GM12878 (cell line): ENCODE data around the gene ADAM10. TPM values are rescaled to one million over a fixed set of nuclear protein-coding genes. Genes with fewer than 3 reads are reported as not detected.

Experiments
- ATAC-seq: fragments of 200-7000 bp; cut with Tn5 transposase; 3 replicates; pipeline ENCODE4 v1.9.1; 2020; ENCODE audit warnings: mild to moderate bottlenecking, moderate library complexity
- BruUV-seq: library from RNA; stranded (reverse); fragments of 400-500 nt; replicated peaks from 2 replicates; lab custom pipeline; 2021; lab: Mats Ljungman, UMichigan
- CTCF ChIA-PET: fragments of 300-600 bp; sonication (Branson Sonifier 250); formaldehyde crosslinking; extraction: SDS; loops from one replicate; lab custom pipeline; 2021; ENCODE audit warnings: inconsistent platforms; lab: Yijun Ruan, JAX
- POLR2A ChIA-PET: fragments of 350-600 bp; formaldehyde crosslinking; extraction: SDS; loops from one replicate; lab custom pipeline; 2021; ENCODE audit warnings: inconsistent platforms; lab: Charles Lee
- RAD21 ChIA-PET: fragments of 300-600 bp; sonication (Branson Sonifier 250); formaldehyde crosslinking; loops from one replicate; lab custom pipeline; 2023; ENCODE audit warnings: antibody characterized with exemption; ENCODE audit not compliant: unreplicated experiment; lab: Charles Lee
- SMC1A ChIA-PET: fragments of 300-600 bp; sonication (Branson Sonifier 250); formaldehyde crosslinking; loops from one replicate; lab custom pipeline; 2023; ENCODE audit not compliant: unreplicated experiment, uncharacterized antibody; lab: Charles Lee
- DNase-seq: peaks from one replicate; pipeline ENCODE4 v3.0.0-alpha.2; 2011; ENCODE audit warnings: low read depth, low spot score
- FAIRE-seq: peaks from 3 replicates; lab custom pipeline; 2011; peaks lifted over from hg19 to GRCh38; lab: Jason Lieb, UNC
- H2AFZ ChIP-seq: 2 replicates; pipeline ENCODE4 v1.6.0; 2011; ENCODE audit warnings: low read depth, low read length, control low read depth; ENCODE audit not compliant: control insufficient read depth
- H3K27ac ChIP-seq: 2 replicates; pipeline ENCODE4 v1.5.1; 2011; ENCODE audit warnings: control low read depth; ENCODE audit not compliant: control insufficient read depth, insufficient read depth
- H3K27me3 ChIP-seq, 2 experiments: replicated peaks in 1 of 2; 2 replicates each; pipeline versions ENCODE4 v1.6.0 to v1.6.1; 2011; ENCODE audit warnings: low read length in 1 of 2; ENCODE audit not compliant: control insufficient read depth in 2 of 2, insufficient read depth in 2 of 2
- H3K36me3 ChIP-seq, 2 experiments: 2 replicates each; pipeline ENCODE4 v1.5.1; 2011; ENCODE audit warnings: low read length in 1 of 2; ENCODE audit not compliant: control insufficient read depth in 2 of 2, insufficient read depth in 2 of 2
- H3K4me1 ChIP-seq: 2 replicates; pipeline ENCODE4 v1.6.1; 2011; ENCODE audit warnings: mild to moderate bottlenecking, low read length, moderate library complexity, mixed read lengths; ENCODE audit not compliant: control insufficient read depth, insufficient read depth
- H3K4me2 ChIP-seq: 2 replicates; pipeline ENCODE4 v1.6.0; 2011; ENCODE audit warnings: control low read depth; ENCODE audit not compliant: control insufficient read depth, insufficient read depth
- H3K4me3 ChIP-seq: fragments of 200-600 bp; sonication (generic); 2 replicates; pipeline ENCODE4 v1.5.1; 2016
- H3K79me2 ChIP-seq: 2 replicates; pipeline ENCODE4 v1.6.0; 2011; ENCODE audit warnings: low read length; ENCODE audit not compliant: control insufficient read depth, insufficient read depth
- H3K9ac ChIP-seq: 2 replicates; pipeline ENCODE4 v1.8.0; 2011; ENCODE audit warnings: low read length, control low read depth, mixed read lengths; ENCODE audit not compliant: control insufficient read depth, insufficient read depth
- H3K9me3 ChIP-seq: replicated peaks from 3 replicates; pipeline ENCODE4 v1.5.1; 2011; ENCODE audit warnings: mild to moderate bottlenecking, low read length; ENCODE audit not compliant: control insufficient read depth, insufficient read depth
- H4K20me1 ChIP-seq: 2 replicates; pipeline ENCODE4 v1.6.0; 2011; ENCODE audit not compliant: control insufficient read depth, insufficient read depth
- BCL11A ChIP-seq: IDR thresholded peaks from 2 replicates; pipeline ENCODE4 v1.6.1; 2011; ENCODE audit warnings: low read depth, low read length
- CBFB ChIP-seq: IDR thresholded peaks from 2 replicates; pipeline ENCODE4 v1.6.1; 2016; ENCODE audit warnings: antibody characterized with exemption, low read depth
- MYB ChIP-seq: fragments of 150-350 bp; IDR thresholded peaks from 2 replicates; pipeline ENCODE4 v1.6.1; 2014; ENCODE audit warnings: mild to moderate bottlenecking, low read depth, low read length, borderline replicate concordance
- PAX5 ChIP-seq: IDR thresholded peaks from 2 replicates; pipeline ENCODE4 v1.6.1; 2011; ENCODE audit warnings: low read depth, low read length, borderline replicate concordance
- RFX5 ChIP-seq: IDR thresholded peaks from 2 replicates; pipeline ENCODE4 v1.6.1; 2011; ENCODE audit warnings: low read depth, low read length, improper control_type of control experiment
- SMAD5 ChIP-seq: IDR thresholded peaks from 2 replicates; pipeline ENCODE4 v1.6.1; 2016; ENCODE audit warnings: antibody characterized with exemption, low read depth
- SP1 ChIP-seq: IDR thresholded peaks from one replicate; pipeline ENCODE4 v1.6.1; 2011; ENCODE audit warnings: low read depth, low read length
- TBL1XR1 ChIP-seq: IDR thresholded peaks from 2 replicates; pipeline ENCODE4 v1.6.1; 2012; ENCODE audit warnings: low read depth, low read length, improper control_type of control experiment
- WGBS: methylation state at CpG from one replicate; pipeline ENCODE4 v1.1.6; 2016; ENCODE audit warnings: low lambda C conversion rate; ENCODE audit not compliant: insufficient replicate concordance, insufficient coverage; ENCODE audit errors: missing lambda C conversion rate; 5-methylcytosine and 5-hydroxymethylcytosine counted together
- in situ Hi-C: fragments of 300-500 bp; cut with MboI; formaldehyde crosslinking; loops from 9 replicates; pipeline ENCODE4 v1.14.3; 2018; ENCODE audit warnings: mixed read lengths
- intact Hi-C: fragments of 100-400 bp; cut with micrococcal nuclease; formaldehyde crosslinking; loops from one replicate; pipeline ENCODE4 v1.14.2; 2022; ENCODE audit not compliant: unreplicated experiment
- polyA plus RNA-seq, 11 experiments: library from polyadenylated mRNA; depleted of rRNA in 4 of 11; unstranded in 6 of 11; stranded (reverse) in 5 of 11; fragments of >200 nt; fragmentation: Nextera tagmentation in 4 of 11; fragmentation: Illumina TruSeq in 1 of 11; extraction: Ambion mirVana in 4 of 11; extraction: Trizol in 1 of 11; gene quantifications; 1 replicate in 1 of 11; 2 replicates in 10 of 11; pipeline versions ENCODE4 v1.2.1 to v1.2.3, GENCODE V29; 2011 to 2016; ENCODE audit warnings: inconsistent platforms in 2 of 11, missing spikeins in 2 of 11, low read depth in 1 of 11
- total RNA-seq, 4 experiments: library from RNA; depleted of rRNA in 3 of 4; stranded (reverse); fragments of >200 nt in 3 of 4; fragmentation: Illumina TruSeq in 1 of 4; extraction: Trizol in 1 of 4; gene quantifications; 2 replicates each; pipeline versions ENCODE4 v1.2.1 to v1.2.3, GENCODE V29; 2013 to 2021
- TF ChIP-seq, protein P1 (sequence below): IDR thresholded peaks from 2 replicates; pipeline ENCODE4 v1.6.1; 2011; ENCODE audit warnings: borderline replicate concordance, low read depth, mild to moderate bottlenecking, moderate library complexity, mixed read lengths, low read length; ENCODE audit not compliant: insufficient read depth; ENCODE audit errors: extremely low read length
- TF ChIP-seq, protein P2 (sequence below): fragments of 450-650 bp; IDR thresholded peaks from 2 replicates; pipeline ENCODE4 v1.6.1; 2017; ENCODE audit warnings: mild to moderate bottlenecking, moderate library complexity
- TF ChIP-seq, protein P3 (sequence below): fragments of 450-650 bp; IDR thresholded peaks from 2 replicates; pipeline ENCODE4 v1.6.1; 2016; ENCODE audit warnings: mild to moderate bottlenecking, moderate library complexity, borderline replicate concordance
- TF ChIP-seq, protein P4 (sequence below): fragments of 450-650 bp; IDR thresholded peaks from 2 replicates; pipeline ENCODE4 v1.6.1; 2016; ENCODE audit warnings: mild to moderate bottlenecking

Gene ADAM10
- total and polyA plus RNA-seq, 10 of the 15 experiments (the other 5 are each of a cell fraction or from before 2014, with no cell fraction given), result 10.0 to 88.9 (median 51.7) TPM

DNA sequence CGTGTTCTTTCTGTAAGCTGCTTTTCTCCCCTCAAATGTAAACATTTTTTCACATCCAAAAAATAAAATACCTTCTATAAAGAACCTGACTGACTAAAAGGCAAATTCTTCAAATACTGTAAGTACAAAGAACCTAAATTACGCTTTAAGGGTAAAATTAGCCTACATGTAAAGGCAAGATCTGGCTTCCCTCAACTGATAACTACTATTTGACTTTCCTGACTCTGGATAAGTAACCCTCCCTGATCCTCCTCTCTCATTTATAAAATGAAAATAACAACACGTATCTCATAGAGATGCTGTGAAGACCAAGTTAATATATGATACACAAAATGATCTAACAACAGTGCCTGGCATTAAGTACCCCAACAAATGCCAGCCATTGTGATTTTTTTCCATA is 12.2 kb downstream of the ADAM10 start:
- FAIRE-seq (no peak), DNase-seq (no peak), ATAC-seq (no peak)
- peaks cover 91% of the 10 kb centered on the region for H3K79me2 ChIP-seq
- H4K20me1 ChIP-seq, result no peaks in the 10 kb centered on the region; the same call in 1 of the 2 replicates
- ChIA-PET POLR2A (interaction anchor here (0.9 to 1.5 kb wide), 3 partner anchors 8 to 58 kb away, joined by 3 read pairs; partner anchors contain the start of gene ADAM10), RAD21 (no interaction called here), SMC1A (interaction anchor here (0.7 to 3.4 kb wide), 5 partner anchors 9 to 764 kb away, joined by 3 to 19 read pairs (median 4); no protein-coding TSS in a partner anchor), CTCF (interaction anchor here (1.4 to 2.0 kb wide), 2 partner anchors 9 to 13 kb away, joined by 4 read pairs; no protein-coding TSS in a partner anchor)
- no peak overlapping the region for H3K9ac ChIP-seq
- intact Hi-C loops (no loop called here), in situ Hi-C loops (no loop called here)
- H3K4me3 ChIP-seq, result no peak overlapping the region
- no peak overlapping the region for H3K27ac ChIP-seq
- peaks cover 3% of the 10 kb centered on the region; the same call in 2 of the 3 replicates for H3K9me3 ChIP-seq
- H3K36me3 ChIP-seq, result no peaks in the 10 kb centered on the region
- WGBS, result 96% methylated on average over 3 of the region's 3 CpGs
- no peak overlapping the region for H2AFZ ChIP-seq
- no TSS peak for BruUV-seq
- H3K4me1 ChIP-seq, result no peaks in the 10 kb centered on the region
- H3K27me3 ChIP-seq, result no peaks in the 10 kb centered on the region
- no peak overlapping the region for H3K4me2 ChIP-seq
- TF ChIP-seq PAX5, result no peak
- TF ChIP-seq SP1, result no peak
- TF ChIP-seq CBFB, result no peak
- no peak for TF ChIP-seq BCL11A
- TF ChIP-seq, protein P1, sequence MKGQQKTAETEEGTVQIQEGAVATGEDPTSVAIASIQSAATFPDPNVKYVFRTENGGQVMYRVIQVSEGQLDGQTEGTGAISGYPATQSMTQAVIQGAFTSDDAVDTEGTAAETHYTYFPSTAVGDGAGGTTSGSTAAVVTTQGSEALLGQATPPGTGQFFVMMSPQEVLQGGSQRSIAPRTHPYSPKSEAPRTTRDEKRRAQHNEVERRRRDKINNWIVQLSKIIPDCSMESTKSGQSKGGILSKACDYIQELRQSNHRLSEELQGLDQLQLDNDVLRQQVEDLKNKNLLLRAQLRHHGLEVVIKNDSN, result no peak
- TF ChIP-seq, protein P2, sequence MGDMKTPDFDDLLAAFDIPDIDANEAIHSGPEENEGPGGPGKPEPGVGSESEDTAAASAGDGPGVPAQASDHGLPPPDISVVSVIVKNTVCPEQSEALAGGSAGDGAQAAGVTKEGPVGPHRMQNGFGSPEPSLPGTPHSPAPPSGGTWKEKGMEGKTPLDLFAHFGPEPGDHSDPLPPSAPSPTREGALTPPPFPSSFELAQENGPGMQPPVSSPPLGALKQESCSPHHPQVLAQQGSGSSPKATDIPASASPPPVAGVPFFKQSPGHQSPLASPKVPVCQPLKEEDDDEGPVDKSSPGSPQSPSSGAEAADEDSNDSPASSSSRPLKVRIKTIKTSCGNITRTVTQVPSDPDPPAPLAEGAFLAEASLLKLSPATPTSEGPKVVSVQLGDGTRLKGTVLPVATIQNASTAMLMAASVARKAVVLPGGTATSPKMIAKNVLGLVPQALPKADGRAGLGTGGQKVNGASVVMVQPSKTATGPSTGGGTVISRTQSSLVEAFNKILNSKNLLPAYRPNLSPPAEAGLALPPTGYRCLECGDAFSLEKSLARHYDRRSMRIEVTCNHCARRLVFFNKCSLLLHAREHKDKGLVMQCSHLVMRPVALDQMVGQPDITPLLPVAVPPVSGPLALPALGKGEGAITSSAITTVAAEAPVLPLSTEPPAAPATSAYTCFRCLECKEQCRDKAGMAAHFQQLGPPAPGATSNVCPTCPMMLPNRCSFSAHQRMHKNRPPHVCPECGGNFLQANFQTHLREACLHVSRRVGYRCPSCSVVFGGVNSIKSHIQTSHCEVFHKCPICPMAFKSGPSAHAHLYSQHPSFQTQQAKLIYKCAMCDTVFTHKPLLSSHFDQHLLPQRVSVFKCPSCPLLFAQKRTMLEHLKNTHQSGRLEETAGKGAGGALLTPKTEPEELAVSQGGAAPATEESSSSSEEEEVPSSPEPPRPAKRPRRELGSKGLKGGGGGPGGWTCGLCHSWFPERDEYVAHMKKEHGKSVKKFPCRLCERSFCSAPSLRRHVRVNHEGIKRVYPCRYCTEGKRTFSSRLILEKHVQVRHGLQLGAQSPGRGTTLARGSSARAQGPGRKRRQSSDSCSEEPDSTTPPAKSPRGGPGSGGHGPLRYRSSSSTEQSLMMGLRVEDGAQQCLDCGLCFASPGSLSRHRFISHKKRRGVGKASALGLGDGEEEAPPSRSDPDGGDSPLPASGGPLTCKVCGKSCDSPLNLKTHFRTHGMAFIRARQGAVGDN, result no peak
- no peak for TF ChIP-seq RFX5
- TF ChIP-seq, protein P3, sequence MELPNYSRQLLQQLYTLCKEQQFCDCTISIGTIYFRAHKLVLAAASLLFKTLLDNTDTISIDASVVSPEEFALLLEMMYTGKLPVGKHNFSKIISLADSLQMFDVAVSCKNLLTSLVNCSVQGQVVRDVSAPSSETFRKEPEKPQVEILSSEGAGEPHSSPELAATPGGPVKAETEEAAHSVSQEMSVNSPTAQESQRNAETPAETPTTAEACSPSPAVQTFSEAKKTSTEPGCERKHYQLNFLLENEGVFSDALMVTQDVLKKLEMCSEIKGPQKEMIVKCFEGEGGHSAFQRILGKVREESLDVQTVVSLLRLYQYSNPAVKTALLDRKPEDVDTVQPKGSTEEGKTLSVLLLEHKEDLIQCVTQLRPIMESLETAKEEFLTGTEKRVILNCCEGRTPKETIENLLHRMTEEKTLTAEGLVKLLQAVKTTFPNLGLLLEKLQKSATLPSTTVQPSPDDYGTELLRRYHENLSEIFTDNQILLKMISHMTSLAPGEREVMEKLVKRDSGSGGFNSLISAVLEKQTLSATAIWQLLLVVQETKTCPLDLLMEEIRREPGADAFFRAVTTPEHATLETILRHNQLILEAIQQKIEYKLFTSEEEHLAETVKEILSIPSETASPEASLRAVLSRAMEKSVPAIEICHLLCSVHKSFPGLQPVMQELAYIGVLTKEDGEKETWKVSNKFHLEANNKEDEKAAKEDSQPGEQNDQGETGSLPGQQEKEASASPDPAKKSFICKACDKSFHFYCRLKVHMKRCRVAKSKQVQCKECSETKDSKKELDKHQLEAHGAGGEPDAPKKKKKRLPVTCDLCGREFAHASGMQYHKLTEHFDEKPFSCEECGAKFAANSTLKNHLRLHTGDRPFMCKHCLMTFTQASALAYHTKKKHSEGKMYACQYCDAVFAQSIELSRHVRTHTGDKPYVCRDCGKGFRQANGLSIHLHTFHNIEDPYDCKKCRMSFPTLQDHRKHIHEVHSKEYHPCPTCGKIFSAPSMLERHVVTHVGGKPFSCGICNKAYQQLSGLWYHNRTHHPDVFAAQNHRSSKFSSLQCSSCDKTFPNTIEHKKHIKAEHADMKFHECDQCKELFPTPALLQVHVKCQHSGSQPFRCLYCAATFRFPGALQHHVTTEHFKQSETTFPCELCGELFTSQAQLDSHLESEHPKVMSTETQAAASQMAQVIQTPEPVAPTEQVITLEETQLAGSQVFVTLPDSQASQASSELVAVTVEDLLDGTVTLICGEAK, result no peak
- TF ChIP-seq, protein P4, sequence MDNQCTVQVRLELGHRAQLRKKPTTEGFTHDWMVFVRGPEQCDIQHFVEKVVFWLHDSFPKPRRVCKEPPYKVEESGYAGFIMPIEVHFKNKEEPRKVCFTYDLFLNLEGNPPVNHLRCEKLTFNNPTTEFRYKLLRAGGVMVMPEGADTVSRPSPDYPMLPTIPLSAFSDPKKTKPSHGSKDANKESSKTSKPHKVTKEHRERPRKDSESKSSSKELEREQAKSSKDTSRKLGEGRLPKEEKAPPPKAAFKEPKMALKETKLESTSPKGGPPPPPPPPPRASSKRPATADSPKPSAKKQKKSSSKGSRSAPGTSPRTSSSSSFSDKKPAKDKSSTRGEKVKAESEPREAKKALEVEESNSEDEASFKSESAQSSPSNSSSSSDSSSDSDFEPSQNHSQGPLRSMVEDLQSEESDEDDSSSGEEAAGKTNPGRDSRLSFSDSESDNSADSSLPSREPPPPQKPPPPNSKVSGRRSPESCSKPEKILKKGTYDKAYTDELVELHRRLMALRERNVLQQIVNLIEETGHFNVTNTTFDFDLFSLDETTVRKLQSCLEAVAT, result no peak
- TF ChIP-seq MYB, result no peak
- no peak for TF ChIP-seq SMAD5
- TF ChIP-seq TBL1XR1, result no peak
